Middle frontal gyrus (tissue), 1 donor: ENCODE data around the gene MRPL49.

Experiments
- DNase-seq: peaks from one replicate; pipeline ENCODE4 v3.0.0-alpha.2; 2015; ENCODE audit warnings: low spot score; ENCODE audit errors: extremely low spot score

Gene MRPL49

DNA sequence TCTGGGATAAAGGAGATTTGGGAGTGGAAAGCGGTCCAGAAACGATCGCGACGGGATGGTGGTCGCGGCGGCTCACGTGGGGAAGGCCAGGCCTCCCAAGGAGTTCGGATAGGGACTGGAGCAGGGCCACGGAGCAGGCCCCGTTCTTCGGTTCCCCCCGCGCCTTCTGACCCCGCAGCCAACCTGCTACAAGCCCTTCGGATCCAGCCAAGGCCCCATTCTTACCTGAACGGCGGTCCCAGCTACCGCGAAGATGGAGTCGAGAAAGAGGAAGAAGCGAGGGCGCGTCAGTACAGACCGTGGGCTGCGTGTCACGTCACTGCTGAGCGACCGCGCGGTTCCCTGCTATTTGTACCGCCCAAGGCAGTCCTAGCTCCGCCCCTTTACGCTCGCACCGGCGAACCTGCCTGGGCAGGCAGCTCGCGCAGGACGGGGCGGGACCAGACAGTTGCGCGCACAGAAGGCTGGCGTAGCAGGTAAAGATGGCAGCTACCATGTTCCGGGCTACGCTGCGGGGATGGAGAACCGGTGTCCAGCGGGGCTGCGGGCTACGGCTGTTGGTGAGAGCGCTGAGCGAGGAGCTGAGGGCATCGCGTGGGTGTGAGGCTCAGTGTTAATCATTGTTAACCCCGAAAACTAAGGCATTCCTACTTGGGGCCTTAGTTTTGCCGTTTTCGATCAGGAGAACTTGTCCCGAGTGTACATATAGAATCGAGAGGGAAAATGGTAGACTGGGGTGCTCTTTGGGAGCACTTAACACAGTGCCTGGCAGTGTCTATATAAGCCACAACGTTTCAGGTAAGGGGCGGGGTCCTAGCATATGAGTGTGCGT lies at the start of gene MRPL49, which contains the start of gene FAU:
Gene MRPL49 (plus strand): TSS at position 457 of the 832 bp plus-strand sequence. CDS start 26 bp downstream, at position 483.
Gene FAU (minus strand): TSS at position 270 of the 832 bp plus-strand sequence. CDS start 321 bp downstream, outside the sequence.
- DNase-seq = peak; percentile 95

DNA sequence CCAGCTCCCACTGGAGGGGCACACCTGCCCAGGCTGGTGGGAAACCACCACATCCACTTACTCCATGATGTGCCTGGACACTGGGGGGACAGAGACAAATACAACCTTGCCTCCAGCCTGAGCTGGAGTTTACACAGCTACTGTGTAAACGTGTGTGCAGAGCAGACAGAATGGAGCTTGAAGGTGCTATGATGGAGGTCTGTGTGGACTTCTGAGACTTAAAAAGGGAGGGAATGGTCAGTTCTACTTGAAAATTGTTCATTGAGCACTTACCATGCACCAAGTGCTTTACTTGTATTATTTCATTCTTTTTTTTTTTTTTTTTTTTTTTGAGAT lies 49.5 kb upstream of the MRPL49 start:
- no peak for DNase-seq

DNA sequence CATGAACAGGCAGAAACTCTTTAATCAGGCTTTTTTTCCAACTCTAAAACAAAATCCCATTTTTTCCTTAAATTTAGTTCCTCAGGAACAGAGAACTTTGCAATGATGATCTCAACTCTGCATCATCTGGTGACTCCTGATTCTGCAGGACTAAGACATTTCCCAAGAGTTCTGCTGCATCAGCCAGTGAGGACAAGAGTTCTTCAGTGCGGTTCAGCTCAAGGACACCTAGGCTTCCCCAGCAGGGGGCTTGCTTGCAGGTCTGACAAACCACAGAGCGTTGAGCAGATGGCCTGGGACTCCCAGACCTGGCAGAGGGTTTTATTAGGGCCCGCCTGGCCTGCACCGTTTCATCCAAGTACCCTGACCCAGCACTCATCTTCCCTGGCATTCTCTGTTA lies 44.7 kb upstream of the MRPL49 start:
- no peak for DNase-seq

DNA sequence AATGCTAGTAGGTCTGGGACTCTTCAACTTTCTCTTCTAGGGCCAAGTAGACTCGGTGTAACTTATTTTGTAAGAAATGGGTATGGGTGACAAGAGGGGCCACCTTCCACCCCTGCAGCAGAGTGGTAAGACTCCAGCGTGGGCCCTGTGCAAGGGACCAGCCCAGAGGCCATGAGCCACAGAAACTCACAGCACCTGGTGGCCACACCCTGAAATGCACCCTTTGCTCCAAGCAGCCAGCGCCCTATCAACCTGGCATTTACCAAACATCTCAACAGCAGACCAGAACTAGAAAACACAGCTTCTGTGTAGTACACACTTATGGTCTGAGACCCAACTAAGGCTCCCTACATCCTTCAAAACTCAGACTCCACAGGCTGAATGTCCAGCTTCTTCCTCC lies 44.0 kb upstream of the MRPL49 start:
- DNase-seq = no peak

DNA sequence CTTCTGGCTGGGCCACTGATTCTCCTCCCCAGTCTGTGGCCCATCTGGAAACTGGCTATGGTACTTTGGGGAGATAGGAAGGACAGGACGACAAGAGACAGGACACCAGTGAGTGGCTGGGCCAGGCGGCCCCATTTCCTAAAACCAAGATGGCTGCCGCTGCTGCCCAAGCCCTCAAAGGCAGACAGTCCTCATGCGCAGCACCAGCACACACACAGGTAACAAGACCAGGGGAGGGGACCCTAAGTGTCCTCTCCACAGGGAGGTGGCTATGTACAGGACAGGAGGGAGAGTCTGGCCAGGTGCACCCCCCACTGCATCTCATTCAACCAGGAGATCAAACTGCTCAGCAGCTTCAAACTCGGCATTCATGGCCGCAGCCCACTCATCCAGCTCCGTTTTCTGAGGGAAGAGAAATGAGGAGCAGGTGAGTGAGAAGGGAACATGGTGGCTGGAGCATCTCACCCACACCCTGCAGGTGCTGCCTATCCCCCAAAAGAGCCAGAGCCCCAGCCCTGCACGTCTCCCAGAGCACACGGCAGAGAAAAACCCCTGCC lies 43.3 kb upstream of the MRPL49 start:
- no peak for DNase-seq

DNA sequence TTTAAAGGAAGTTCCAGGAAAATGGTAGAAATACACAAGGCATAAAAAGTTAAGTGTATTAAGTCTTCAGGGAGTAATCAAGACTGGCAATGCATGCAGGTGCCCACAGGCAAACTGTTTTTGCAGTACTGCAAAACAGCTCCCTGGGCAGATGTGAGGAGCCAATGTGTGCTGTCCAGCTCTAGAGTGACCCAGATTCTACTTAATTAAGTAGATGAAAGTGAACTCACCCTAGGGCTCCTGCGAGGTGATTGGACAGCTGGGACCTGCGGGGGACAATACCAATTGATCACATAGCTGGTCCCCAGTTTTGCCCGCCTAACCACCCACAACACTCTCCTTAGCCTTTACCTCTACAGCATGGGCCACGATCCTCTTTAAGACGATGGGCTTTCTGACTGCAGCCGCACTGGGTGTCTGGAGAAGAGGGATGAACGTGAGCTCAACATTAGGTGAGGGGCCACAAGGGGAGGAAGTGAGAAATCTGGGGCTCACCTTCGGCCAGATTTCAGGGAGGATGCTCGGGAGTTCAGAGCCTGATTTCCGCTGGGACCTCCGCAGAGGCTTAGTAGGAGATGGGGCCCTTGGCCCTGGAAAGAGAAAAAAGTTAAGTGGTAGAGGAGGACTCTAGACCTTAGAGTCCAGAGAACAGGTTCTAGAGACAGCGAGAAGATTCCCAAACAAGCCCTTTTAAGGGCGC lies 38.8 kb upstream of the MRPL49 start:
- DNase-seq = no peak

DNA sequence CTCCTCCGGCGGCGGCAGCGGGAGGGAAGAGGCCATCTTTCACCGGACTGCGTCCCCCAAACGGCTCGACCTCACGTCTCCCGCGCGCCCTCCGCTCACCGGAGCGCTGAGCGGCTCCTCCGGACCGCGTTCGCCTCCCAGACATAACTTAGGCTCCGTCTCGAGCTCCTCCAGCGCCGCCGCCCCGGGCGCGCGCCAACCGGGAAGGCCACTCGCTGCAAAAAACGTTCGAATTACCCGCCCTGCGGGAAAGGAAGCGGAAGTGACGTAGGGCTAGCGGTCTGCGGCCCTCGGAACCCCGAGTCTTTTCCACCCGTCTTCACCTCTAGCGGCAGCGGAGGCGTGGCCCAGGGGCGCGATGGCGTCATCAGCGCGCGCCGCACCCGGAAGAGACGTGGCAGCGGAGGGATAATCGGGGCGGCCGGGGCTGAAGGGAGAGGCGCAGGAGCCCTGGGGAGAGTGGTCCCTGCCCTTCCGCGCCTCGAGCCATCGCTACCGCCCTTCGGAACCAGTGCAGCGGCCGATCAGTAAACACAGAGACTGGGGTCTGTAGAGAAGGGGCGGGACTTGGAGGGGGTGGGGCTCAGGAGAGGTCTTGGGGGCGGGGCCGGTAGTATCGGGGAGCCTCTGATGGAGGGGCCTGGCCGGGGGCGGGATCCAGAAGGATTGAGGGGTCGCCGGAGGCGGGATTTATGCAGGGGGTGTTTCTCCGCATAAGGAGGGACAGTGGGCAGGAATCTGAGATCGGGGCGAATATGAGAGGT lies 38.1 kb upstream of the MRPL49 start, which contains the start of the genes CDCA5 and ZFPL1:
Gene CDCA5 (minus strand): TSS at position 207 of the 764 bp plus-strand sequence. CDS start 62 bp downstream, at position 145.
Gene ZFPL1 (plus strand): TSS at position 389 of the 764 bp plus-strand sequence. CDS start 477 bp downstream, outside the sequence.
- peak; percentile 93 for DNase-seq

DNA sequence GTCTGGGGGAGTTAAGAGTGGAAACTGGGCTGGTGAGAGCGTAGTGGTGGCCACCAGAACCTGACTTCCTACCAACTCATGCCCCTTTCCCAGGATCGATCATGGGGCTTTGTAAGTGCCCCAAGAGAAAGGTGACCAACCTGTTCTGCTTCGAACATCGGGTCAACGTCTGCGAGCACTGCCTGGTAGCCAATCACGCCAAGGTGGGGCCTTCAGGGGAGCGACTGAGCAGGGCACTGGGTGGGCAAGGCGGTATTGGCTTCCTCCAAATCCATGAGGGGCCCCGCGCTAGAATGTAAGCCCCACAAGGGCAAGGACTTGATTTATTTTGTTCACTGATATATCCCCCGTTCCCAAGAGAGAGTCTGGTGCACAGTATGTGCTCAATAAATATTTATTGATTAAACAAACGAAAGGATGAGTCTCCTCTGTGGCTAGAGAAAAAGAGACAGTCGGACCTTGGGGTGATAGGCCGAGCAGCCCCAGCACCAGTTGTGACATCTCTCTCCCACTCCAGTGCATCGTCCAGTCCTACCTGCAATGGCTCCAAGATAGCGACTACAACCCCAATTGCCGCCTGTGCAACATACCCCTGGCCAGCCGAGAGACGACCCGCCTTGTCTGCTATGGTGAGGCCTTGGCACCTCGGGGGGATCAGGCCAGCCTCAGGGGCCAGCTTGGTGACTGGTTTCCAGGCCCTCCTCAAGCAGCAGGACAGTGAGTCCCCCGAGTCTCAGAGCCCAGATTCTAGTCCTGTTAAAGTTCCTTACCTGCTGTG lies 37.3 kb upstream of the MRPL49 start:
- no peak for DNase-seq

DNA sequence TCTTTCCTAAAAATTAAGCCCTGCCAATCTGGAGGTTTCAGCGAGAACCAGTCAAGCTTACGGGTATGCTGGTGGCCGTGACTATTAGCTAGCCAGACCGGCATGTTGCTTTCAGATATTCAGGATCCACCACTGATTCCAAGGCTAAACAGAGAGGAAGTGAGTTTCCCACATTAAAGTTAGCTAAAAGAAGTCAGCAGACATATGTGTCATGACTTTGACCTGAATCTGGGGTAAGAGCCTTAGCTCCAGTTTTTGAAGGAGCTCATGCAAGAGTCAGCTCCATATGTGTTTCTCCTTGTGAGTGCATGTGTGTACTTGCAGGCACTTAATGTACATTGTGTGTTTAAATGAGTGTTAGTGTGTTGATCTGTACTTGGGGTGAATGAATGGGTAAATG lies 36.7 kb upstream of the MRPL49 start:
- DNase-seq = no peak

DNA sequence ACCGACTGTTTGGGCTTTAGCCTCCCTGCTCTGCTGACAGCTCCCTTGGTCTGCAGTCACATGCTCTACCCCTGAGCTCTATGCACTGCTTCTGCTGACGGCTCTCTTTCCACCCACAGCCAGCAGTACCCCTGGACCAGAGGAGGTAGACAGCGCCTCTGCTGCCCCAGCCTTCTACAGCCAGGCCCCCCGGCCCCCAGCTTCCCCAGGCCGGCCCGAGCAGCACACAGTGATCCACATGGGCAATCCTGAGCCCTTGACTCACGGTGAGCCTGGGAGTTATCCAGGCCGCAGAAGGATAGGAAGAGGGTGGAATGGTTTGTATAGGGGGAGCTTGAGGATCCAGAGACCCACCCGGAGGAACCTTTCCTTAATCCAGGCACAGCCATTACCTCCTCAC lies 35.3 kb upstream of the MRPL49 start:
- DNase-seq = no peak

DNA sequence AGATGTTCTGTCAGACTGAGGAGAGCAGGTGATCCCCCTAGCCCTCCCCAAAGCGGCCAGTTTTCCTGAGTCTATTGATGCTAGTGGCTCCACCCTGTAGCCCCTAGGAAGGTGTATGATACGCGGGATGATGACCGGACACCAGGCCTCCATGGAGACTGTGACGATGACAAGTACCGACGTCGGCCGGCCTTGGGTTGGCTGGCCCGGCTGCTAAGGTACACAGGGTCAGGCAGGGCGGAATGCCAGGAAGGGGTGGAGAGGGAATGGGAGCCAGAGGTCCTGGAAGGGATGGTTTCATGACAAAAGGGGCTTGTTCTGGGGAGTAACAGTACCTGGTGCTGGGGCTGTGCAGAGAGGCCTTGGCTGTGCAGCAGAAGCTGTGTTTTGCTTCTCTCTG lies 34.9 kb upstream of the MRPL49 start:
- DNase-seq = no peak

DNA sequence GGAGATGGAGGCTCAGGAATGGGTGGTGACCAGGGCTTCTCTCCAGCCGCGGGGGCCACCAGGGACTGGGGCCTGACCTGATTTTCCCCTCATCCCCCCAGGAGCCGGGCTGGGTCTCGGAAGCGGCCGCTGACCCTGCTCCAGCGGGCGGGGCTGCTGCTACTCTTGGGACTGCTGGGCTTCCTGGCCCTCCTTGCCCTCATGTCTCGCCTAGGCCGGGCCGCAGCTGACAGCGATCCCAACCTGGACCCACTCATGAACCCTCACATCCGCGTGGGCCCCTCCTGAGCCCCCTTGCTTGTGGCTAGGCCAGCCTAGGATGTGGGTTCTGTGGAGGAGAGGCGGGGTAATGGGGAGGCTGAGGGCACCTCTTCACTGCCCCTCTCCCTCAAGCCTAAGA lies 34.3 kb upstream of the MRPL49 start:
- no peak for DNase-seq

DNA sequence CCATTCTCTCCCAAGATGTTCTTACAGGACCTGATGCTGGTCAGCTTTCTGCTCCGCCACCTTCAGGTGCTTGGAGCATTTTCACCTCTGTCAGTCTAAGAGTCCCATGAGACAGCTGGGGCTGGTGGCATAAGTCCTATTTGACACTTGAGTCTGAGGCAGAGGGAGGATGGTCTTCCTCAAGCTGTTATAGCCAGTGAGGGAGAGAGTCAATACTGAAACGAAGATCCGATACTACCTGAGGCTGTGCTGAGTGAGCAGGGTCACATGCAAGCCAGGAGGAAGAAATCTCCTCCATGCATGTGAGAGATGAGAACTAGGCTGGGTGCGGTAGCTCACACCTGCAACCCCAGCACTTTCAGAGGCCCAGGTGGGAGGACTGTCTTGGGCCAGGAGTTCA lies 32.5 kb upstream of the MRPL49 start:
- no peak for DNase-seq

DNA sequence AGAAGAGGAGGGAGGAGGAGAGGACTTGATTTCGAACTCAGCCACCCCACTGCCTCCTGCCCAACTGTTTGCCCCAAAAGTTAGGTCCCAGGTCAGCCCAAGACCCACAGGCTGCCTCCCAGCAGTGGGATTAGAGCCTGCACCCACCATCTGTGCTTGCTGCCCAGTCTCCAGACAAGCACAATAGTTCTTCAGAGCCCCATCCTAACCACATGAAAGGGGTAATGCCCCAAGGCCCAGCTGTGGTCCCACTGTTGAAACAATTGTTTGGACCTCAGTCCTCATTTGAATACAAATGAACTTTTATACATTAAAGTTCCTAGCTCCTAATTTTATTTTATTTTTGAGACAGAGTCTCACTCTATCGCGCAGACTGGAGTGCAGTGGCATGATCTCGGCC lies 31.5 kb upstream of the MRPL49 start:
- DNase-seq = peak; percentile 31

DNA sequence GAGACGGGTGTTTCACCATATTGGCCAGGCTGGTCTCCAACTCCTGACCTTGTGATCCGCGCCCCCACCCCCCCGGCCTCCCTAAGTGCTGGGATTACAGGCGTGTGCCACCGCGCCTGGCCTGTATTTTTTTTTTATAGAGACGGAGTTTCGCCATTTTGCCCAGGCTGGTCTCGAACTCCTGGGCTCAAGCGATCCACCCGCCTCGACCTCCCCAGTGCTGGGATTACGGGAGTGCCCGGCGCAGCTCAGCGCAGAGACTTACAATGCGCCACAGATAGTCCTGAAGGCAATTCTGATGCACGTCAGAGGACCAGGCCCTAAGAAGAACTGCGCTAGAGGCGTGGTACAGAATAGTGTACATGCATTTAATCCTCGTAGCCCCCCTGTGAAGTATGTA lies 26.7 kb upstream of the MRPL49 start:
- DNase-seq = no peak

DNA sequence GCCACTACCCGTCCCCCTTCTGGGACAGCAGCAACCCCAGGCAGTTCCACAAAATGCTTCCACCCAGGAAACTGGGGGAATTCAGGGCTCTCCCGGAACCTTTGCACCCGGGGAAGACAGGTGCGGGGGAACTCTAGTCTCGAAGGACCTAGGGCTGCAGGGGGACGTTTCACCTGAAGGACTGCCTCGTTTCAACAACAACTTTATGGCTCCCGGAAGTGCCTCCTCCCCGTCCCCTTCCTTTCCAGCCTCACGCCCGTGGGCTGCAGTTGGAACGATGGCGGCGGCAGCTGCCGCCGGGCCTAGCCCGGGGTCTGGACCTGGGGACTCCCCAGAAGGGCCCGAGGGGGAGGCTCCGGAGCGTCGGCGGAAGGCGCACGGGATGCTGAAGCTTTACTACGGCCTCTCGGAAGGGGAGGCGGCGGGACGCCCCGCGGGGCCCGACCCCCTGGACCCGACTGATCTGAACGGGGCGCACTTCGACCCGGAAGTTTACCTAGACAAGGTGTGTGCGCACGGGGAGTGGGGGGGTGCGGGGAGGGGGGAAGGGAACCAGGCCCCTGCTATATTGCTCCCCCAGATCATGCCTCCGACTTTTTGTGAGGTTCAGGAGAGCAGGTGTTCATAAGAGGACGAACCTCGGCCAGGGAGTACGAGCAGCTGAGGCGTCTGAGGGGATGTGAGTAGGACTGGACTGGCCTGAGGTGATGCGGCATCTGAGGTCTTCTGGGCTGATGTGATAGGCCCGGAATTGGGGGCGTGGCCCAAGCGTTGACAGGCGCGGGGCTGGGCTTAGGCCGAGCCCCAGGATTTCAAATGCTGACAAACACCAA lies 25.9 kb upstream of the MRPL49 start, which contains the start of gene VPS51:
Gene VPS51 (plus strand): TSS at position 241 of the 833 bp plus-strand sequence. CDS start 37 bp downstream, at position 278.
- peak; percentile 78 for DNase-seq

DNA sequence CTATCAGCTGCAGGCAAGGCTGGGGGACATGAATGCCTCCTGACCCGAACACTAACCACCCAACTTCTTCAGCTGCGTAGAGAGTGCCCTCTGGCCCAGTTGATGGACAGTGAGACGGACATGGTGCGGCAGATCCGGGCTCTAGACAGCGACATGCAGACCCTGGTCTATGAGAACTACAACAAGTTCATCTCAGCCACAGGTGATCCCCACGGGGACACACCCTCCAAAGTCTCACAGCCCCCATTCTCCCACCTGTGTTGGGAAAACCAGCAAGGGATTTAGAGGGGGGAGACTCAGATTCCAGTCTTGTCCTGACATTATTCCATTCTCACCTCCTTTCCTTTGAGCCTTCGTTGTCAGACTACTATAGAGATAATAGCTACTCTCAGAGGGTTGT lies 25.2 kb upstream of the MRPL49 start:
- DNase-seq = no peak

DNA sequence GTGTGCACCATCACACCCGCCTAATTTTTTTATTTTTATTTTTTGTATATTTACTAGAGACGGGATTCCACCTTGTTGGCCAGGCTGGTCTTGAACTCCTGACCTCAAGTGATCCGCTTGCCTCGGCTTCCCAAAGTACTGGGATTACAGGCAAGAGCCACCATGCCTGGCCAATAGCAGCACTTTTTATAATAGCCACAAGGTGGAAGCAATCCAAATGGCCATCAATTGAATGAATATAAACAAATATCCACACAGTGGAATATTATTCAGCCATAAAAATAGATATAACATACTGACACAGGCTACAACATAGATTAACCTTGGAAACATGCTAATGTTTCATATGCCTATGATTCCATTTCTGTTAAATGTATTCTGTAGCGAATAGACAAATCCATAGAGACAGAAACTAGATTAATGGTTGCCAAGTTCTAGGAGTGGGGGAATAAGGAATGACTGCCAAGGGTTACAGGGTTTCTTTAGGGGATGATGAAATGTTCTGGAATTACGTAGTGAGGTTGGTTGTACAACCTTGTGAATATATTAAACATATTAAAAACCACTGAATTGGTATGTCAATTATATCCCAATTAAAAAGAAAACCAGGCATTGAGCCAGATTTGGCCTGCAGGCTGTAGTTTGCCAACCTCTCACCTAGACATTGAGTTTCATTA lies 21.3 kb upstream of the MRPL49 start:
- DNase-seq = no peak
